ENCODE data around the gene YWHAE. TPM values are rescaled to one million over a fixed set of nuclear protein-coding genes. Genes with fewer than 3 reads are reported as not detected.
"Not testable (repeated sequence)": the region's sequence is repeated elsewhere in the genome, so short reads cannot be mapped to it uniquely, and the experiment has no call there.

The YWHAE gene
- total RNA-seq, 4 donors from 2014 or later = 581 to 765 (median 678) TPM

DNA sequence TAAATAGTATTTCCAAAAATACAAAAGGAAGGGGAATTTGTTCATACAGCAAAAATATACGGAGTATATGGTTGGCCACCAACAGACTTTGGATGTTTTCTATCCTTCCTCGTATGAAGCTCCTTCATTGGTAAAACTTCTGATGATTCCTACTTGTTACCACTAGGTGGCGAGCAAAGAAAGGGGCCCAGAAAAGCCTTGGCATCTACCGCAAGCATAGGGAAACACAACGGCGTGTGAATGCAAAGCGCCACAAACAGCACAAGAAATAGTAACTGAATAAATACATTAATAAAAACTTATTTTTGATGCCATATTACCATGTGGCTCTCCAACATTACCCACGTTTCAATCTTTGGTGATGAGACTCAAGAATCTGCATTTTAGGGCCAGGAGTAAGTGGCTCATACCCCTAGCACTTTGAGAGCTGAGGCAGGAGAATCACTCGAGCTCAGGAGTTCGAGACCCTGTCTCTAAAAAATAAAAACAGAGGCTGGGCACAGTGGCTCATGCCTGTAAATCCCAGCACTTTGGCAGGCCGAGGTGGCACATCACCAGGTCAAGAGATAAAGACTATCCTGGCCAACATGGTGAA is 34.5 kb downstream of the YWHAE start:
- Histone ChIP-seq H3K4me1 (peaks cover 0 to 95% (median 64%) of the 10 kb centered on the region in 4 donors), H3K9me3 (no peaks in the 10 kb centered on the region), H3K27me3 (no peaks in the 10 kb centered on the region), H3K36me3 (peaks cover 0 to 22% (median 5%) of the 10 kb centered on the region in 3 donors), H3K4me3 (no peak overlapping the region), H3K27ac (peak overlapping the region in 2 of 4 donors; percentile 50 to 71)
- TF ChIP-seq POLR2A (IDR thresholded peaks at IDR 0.05) = no peak
- TF ChIP-seq EP300 (IDR thresholded peaks at IDR 0.05) = peak in 1 of 2 donors; percentile 80
- peak; percentile 83 to 87 (median 85) for TF ChIP-seq CTCF (IDR thresholded peaks at IDR 0.05)
- DNase-seq (ENCODE audit: low spot score in 2 of 2) = peak in 1 of 2 donors; percentile 62
- WGBS, 2 donors = 9 to 13% methylated on average over 11 of the region's 11 CpGs

DNA sequence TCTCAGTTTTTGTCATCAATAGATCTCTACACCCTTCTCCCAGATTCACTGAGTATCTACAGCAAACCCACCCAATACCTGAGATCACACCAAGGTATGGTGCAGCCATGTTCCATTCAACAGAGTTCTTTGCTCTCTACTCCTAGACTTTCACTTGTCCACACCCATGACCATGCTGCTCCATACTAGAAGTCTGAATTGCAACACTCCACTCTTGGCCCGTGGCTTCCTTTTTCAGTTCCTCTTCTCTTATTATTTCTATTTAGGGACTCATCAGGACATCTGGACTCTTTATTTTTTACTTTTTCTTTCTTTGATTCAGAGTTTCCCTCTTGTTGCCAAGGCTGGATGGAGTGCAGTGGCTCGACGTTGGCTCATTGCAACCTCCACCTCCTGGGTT is 37.1 kb downstream of the YWHAE start:
- TF ChIP-seq EP300 (IDR thresholded peaks at IDR 0.05) (peak in 1 of 2 donors; percentile 75), CTCF (IDR thresholded peaks at IDR 0.05) (no peak), POLR2A (IDR thresholded peaks at IDR 0.05) (no peak)
- no peaks in the 10 kb centered on the region for H3K9me3 ChIP-seq
- peak overlapping the region in 2 of 4 donors; percentile 31 to 57 for H3K27ac ChIP-seq
- peaks cover 0 to 89% (median 53%) of the 10 kb centered on the region in 4 donors for H3K4me1 ChIP-seq
- H3K36me3 ChIP-seq = peaks cover 0 to 44% (median 5%) of the 10 kb centered on the region in 3 donors
- DNase-seq (ENCODE audit: low spot score in 2 of 2) = peak; percentile 30 to 56
- WGBS, 2 donors = 34 to 44% methylated on average over 3 of the region's 3 CpGs
- no peaks in the 10 kb centered on the region for H3K27me3 ChIP-seq
- no peak overlapping the region for H3K4me3 ChIP-seq

DNA sequence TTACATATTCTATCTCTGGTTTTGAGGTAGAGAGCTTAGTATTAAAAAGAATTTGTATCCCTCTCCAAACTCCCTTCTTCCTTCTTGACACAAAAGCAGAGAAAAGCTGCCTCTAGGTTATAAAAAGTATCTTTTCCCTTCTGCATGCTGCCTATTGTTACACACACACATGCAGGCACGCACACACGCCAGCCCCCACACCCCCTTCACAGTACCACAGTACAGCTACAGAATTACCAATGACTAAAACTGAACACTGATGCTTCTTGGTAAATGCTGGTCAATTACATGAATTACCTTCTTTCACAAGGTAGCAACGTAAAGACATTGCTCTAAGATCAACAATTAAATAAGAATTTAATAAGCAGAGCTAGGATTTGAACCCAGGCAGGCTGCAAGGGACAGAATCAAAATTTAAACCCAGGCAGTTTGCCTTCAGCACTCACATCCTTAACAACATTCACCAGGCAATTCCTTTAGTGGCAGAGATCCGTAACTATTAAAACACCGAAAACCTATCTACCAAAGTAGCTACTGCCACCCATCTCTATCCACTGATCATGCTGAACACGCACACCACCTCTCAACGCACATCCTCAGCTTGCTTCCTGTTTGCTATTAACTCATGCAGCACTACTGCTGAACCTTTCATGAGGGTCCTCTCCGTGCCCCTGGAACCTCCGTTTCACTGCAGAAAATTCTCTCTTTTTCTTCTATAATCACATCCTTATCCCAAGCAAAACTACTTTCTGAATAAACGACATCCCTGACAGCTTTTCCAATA is 37.8 kb downstream of the YWHAE start:
- peaks cover 0 to 51% (median 5%) of the 10 kb centered on the region in 3 donors for H3K36me3 ChIP-seq
- DNase-seq (ENCODE audit: low spot score in 2 of 2) = no peak
- no peaks in the 10 kb centered on the region for H3K9me3 ChIP-seq
- no peaks in the 10 kb centered on the region for H3K27me3 ChIP-seq
- TF ChIP-seq EP300 (IDR thresholded peaks at IDR 0.05) (no peak), POLR2A (IDR thresholded peaks at IDR 0.05) (no peak), CTCF (IDR thresholded peaks at IDR 0.05) (no peak)
- H3K27ac ChIP-seq = peak overlapping the region in 3 of 4 donors; percentile 23 to 38 (median 31)
- H3K4me3 ChIP-seq = no peak overlapping the region
- 25 to 26% methylated on average over 10 of the region's 10 CpGs for WGBS, 2 donors
- H3K4me1 ChIP-seq = peaks cover 0 to 81% (median 48%) of the 10 kb centered on the region in 4 donors

GRCh38 chr17:1360975-1361374 is 39.0 kb downstream of the YWHAE start:
- WGBS, 2 donors = 75% methylated on average over 12 of the region's 12 CpGs
- no peak overlapping the region for H3K4me3 ChIP-seq
- peak overlapping the region in 2 of 4 donors; percentile 2 to 29 for H3K27ac ChIP-seq
- H3K36me3 ChIP-seq = peaks cover 0 to 62% (median 5%) of the 10 kb centered on the region in 3 donors
- no peaks in the 10 kb centered on the region for H3K27me3 ChIP-seq
- DNase-seq (ENCODE audit: low spot score in 2 of 2) = no peak
- no peaks in the 10 kb centered on the region for H3K9me3 ChIP-seq
- no peak for TF ChIP-seq EP300 (IDR thresholded peaks at IDR 0.05)
- TF ChIP-seq CTCF (IDR thresholded peaks at IDR 0.05) = no peak
- no peak for TF ChIP-seq POLR2A (IDR thresholded peaks at IDR 0.05)
- H3K4me1 ChIP-seq = peaks cover 0 to 69% (median 39%) of the 10 kb centered on the region in 4 donors

DNA sequence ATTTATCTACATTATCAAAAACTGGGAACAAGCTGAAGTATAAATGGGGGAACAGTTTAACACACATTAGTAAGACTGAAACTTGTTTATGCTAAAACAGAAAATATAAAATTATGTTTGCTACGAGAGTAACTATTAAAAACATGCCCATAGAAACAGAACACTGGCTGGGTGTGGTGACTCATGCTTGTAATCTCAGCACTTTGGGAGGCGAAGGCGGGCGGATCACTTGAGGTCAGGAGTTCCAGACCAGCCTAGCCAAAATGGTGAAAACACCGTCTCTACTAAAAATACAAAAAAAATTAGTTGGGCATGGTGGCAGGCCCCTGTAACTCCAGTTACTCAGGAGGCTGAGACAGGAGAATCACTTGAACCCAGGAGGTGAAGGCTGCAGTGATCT is 39.7 kb downstream of the YWHAE start:
- H3K4me3 ChIP-seq; H3K9me3 ChIP-seq; H3K27me3 ChIP-seq; DNase-seq (ENCODE audit: low spot score in 2 of 2): not testable (repeated sequence)
- Histone ChIP-seq H3K4me1 (peaks cover 0 to 62% (median 34%) of the 10 kb centered on the region in 4 donors), H3K27ac (peak overlapping the region in 2 of 4 donors; percentile 29), H3K36me3 (peaks cover 1 to 69% (median 9%) of the 10 kb centered on the region in 3 donors)
- WGBS, 2 donors = 39% methylated on average over 5 of the region's 5 CpGs
